ENCODE measurements around the gene CACNA1A. TPM values are rescaled to one million over a fixed set of nuclear protein-coding genes. Genes with fewer than 3 reads are reported as not detected.

CACNA1A gene
- polyA plus RNA-seq, 1 donor (not counting 4 experiments of a cell fraction or from before 2014, with no cell fraction given) = not detected

GRCh38 chr19:13209484-13210338 is 296.6 kb downstream of the CACNA1A start:
- H2AFZ ChIP-seq (ENCODE audit: control insufficient read depth, low read length) = no peak overlapping the region
- dilution Hi-C loops (cut with MboI; ENCODE audit: extremely low pct_ligation_motif_present, low sequenced_read_pairs) = no loop called here
- H3K9me3 ChIP-seq (ENCODE audit: control insufficient read depth, low read depth, low read length) = no peaks in the 10 kb centered on the region
- DNase-seq (ENCODE audit: low read depth, low spot score) (no peak), FAIRE-seq (no peak)
- no peak overlapping the region for H3K27ac ChIP-seq (ENCODE audit: control insufficient read depth, insufficient read depth, low read length)
- no peak overlapping the region for H3K4me2 ChIP-seq (ENCODE audit: control insufficient read depth, extremely low read depth, insufficient read depth, low read depth, low read length)
- H3K79me2 ChIP-seq (ENCODE audit: control insufficient read depth, insufficient read depth, low read length) = no peaks in the 10 kb centered on the region
- no peak overlapping the region for H3K9ac ChIP-seq (ENCODE audit: control insufficient read depth, extremely low read depth, insufficient read depth, low read length)
- H3K4me1 ChIP-seq (ENCODE audit: control insufficient read depth, extremely low read depth, insufficient read depth, low read length) = no peaks in the 10 kb centered on the region
- H3K9me1 ChIP-seq (ENCODE audit: control insufficient read depth, extremely low read depth, insufficient read depth, low read length) = no peaks in the 10 kb centered on the region
- H3K36me3 ChIP-seq (ENCODE audit: control insufficient read depth in 2 of 2, extremely low read depth in 1 of 2, insufficient read depth in 2 of 2, low read length in 2 of 2) = no peaks in the 10 kb centered on the region
- TF ChIP-seq, protein P1, sequence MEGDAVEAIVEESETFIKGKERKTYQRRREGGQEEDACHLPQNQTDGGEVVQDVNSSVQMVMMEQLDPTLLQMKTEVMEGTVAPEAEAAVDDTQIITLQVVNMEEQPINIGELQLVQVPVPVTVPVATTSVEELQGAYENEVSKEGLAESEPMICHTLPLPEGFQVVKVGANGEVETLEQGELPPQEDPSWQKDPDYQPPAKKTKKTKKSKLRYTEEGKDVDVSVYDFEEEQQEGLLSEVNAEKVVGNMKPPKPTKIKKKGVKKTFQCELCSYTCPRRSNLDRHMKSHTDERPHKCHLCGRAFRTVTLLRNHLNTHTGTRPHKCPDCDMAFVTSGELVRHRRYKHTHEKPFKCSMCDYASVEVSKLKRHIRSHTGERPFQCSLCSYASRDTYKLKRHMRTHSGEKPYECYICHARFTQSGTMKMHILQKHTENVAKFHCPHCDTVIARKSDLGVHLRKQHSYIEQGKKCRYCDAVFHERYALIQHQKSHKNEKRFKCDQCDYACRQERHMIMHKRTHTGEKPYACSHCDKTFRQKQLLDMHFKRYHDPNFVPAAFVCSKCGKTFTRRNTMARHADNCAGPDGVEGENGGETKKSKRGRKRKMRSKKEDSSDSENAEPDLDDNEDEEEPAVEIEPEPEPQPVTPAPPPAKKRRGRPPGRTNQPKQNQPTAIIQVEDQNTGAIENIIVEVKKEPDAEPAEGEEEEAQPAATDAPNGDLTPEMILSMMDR (optimal IDR thresholded peaks at IDR 0.05 in 1 of 3, IDR thresholded peaks at IDR 0.05 in 1 of 3, conservative IDR thresholded peaks at IDR 0.05 in 1 of 3; ENCODE audit: extremely low read depth in 1 of 3, insufficient read depth in 2 of 3, low read length in 3 of 3) = no peak
- no peak for TF ChIP-seq EZH2 (IDR thresholded peaks at IDR 0.05; ENCODE audit: low read length)
- no peak overlapping the region for H3K4me3 ChIP-seq (ENCODE audit: control insufficient read depth in 2 of 3, extremely low read depth in 1 of 3, insufficient read depth in 2 of 3, low read depth in 1 of 3, low read length in 3 of 3)
- no peaks in the 10 kb centered on the region for H4K20me1 ChIP-seq (ENCODE audit: control insufficient read depth, extremely low read depth, insufficient read depth, low read length)
- peaks cover 6% of the 10 kb centered on the region for H3K27me3 ChIP-seq (ENCODE audit: control insufficient read depth, extremely low read depth, insufficient read depth, low read length)

DNA sequence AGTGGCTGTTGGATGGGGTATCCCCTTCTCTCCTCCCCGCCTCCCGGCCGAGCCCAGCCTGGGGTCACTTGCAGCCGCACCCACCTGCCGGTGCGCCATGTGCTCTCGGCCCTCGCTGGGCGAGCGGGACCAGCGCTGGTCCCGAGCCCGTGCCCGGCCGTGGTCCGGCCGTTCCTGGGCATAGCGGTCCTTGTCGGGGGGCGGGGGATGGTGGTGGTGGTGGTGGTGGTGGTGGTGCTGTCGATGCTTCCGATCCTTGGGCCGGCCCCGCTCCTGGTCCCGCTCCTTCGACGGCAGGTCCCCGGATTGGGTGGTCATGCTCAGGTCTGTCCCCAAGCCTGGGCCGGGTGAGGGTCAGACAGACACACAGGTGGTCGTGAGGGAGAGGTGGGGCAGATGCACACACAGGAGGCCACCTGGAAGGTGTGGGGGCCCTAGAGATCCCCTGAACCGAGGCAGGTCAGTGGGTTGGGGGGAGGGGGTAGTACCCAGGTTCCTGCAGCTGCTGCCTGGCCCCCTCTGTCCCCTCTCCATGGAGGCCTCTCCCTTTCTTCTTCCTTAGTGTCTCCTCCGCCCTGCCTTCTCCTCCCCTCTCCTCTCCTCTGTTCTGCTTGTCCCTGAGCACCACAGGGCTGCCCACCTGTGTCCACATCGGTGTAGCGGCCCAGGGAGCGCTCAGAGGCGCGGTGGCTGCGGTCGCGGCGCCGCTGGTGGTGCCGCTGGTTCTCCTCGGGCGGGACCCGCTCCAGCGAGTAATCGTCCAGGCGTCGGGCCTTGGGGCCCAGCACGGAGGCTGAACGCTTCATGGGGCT is 297.4 kb downstream of the CACNA1A start:
- dilution Hi-C loops (cut with MboI; ENCODE audit: extremely low pct_ligation_motif_present, low sequenced_read_pairs) = no loop called here
- DNase-seq (ENCODE audit: low read depth, low spot score) (no peak), FAIRE-seq (no peak)
- Histone ChIP-seq H3K9ac (ENCODE audit: control insufficient read depth, extremely low read depth, insufficient read depth, low read length) (no peak overlapping the region), H3K27ac (ENCODE audit: control insufficient read depth, insufficient read depth, low read length) (no peak overlapping the region), H3K9me3 (ENCODE audit: control insufficient read depth, low read depth, low read length) (no peaks in the 10 kb centered on the region), H4K20me1 (ENCODE audit: control insufficient read depth, extremely low read depth, insufficient read depth, low read length) (no peaks in the 10 kb centered on the region), H3K79me2 (ENCODE audit: control insufficient read depth, insufficient read depth, low read length) (no peaks in the 10 kb centered on the region), H3K4me2 (ENCODE audit: control insufficient read depth, extremely low read depth, insufficient read depth, low read depth, low read length) (no peak overlapping the region), H3K4me1 (ENCODE audit: control insufficient read depth, extremely low read depth, insufficient read depth, low read length) (no peaks in the 10 kb centered on the region), H2AFZ (ENCODE audit: control insufficient read depth, low read length) (no peak overlapping the region), H3K36me3 (ENCODE audit: control insufficient read depth in 2 of 2, extremely low read depth in 1 of 2, insufficient read depth in 2 of 2, low read length in 2 of 2) (no peaks in the 10 kb centered on the region), H3K9me1 (ENCODE audit: control insufficient read depth, extremely low read depth, insufficient read depth, low read length) (no peaks in the 10 kb centered on the region), H3K27me3 (ENCODE audit: control insufficient read depth, extremely low read depth, insufficient read depth, low read length) (peaks cover 6% of the 10 kb centered on the region), H3K4me3 (ENCODE audit: control insufficient read depth in 2 of 3, extremely low read depth in 1 of 3, insufficient read depth in 2 of 3, low read depth in 1 of 3, low read length in 3 of 3) (no peak overlapping the region)
- TF ChIP-seq EZH2 (IDR thresholded peaks at IDR 0.05; ENCODE audit: low read length) = no peak
- TF ChIP-seq, protein P1 (optimal IDR thresholded peaks at IDR 0.05 in 1 of 3, IDR thresholded peaks at IDR 0.05 in 1 of 3, conservative IDR thresholded peaks at IDR 0.05 in 1 of 3; ENCODE audit: extremely low read depth in 1 of 3, insufficient read depth in 2 of 3, low read length in 3 of 3) = no peak

All from keratinocyte (primary cell).